Fibroblast of the aortic adventitia (primary cell): ENCODE results near the gene SPTBN4. TPM values are rescaled to one million over a fixed set of nuclear protein-coding genes. Genes with fewer than 3 reads are reported as not detected.
"Not testable (repeated sequence)": the region's sequence is repeated elsewhere in the genome, so short reads cannot be mapped to it uniquely, and the experiment has no call there.

Experiments used
- DNase-seq: peaks from one replicate; pipeline ENCODE4 v3.0.0-alpha.2; 2010; ENCODE audit warnings: low read depth
- H3K4me3 ChIP-seq: 2 replicates; pipeline ENCODE4 v1.5.1; 2011; ENCODE audit warnings: low read depth, mild to moderate bottlenecking, control low read depth, low read length, moderate library complexity
- CTCF ChIP-seq: IDR thresholded peaks from 2 replicates; pipeline ENCODE4 v1.5.1; 2011; ENCODE audit warnings: mild to moderate bottlenecking, low read length, control low read depth, inconsistent platforms; ENCODE audit not compliant: insufficient read depth
- total RNA-seq: library from RNA; depleted of rRNA; stranded (reverse); fragments of >200 nt; gene quantifications from 2 replicates; pipeline ENCODE4 v1.2.3, GENCODE V29; 2012; ENCODE audit warnings: low replicate concordance

Gene SPTBN4
- total RNA-seq, 1 donor, result 3.5 TPM

- DNase-seq, result no peak
- no peak overlapping the region for H3K4me3 ChIP-seq
- no peak for TF ChIP-seq CTCF
Observed at GRCh38 chr19:40486017-40486416, 19.2 kb downstream of the SPTBN4 start.

- DNase-seq, result no peak
- H3K4me3 ChIP-seq, result no peak overlapping the region
- TF ChIP-seq CTCF, result no peak
Observed at GRCh38 chr19:40489882-40490230, 23.1 kb downstream of the SPTBN4 start.

- H3K4me3 ChIP-seq, result no peak overlapping the region
- DNase-seq, result no peak
- no peak for TF ChIP-seq CTCF
Observed at GRCh38 chr19:40492274-40492673, 25.5 kb downstream of the SPTBN4 start.

- TF ChIP-seq CTCF, result no peak
- H3K4me3 ChIP-seq, result no peak overlapping the region
- DNase-seq, result no peak
Observed at GRCh38 chr19:40493778-40494177, 27.0 kb downstream of the SPTBN4 start.

GRCh38 chr19:40494191-40494838, 27.5 kb downstream of the SPTBN4 start:
- DNase-seq, result no peak

GRCh38 chr19:40497214-40497613, 30.4 kb downstream of the SPTBN4 start:
- no peak for TF ChIP-seq CTCF
- H3K4me3 ChIP-seq, result no peak overlapping the region
- DNase-seq, result no peak

More at GRCh38 chr19:40494191-40494838, 27.5 kb downstream of the SPTBN4 start:
- H3K4me3 ChIP-seq, result no peak overlapping the region
- no peak for TF ChIP-seq CTCF

- no peak for TF ChIP-seq CTCF
- no peak overlapping the region for H3K4me3 ChIP-seq
- DNase-seq, result no peak
Observed at GRCh38 chr19:40499320-40499719, 32.5 kb downstream of the SPTBN4 start.

- not testable (repeated sequence) for H3K4me3 ChIP-seq, DNase-seq
Observed at GRCh38 chr19:40500678-40501530, 34.1 kb downstream of the SPTBN4 start.
